ENCODE measurements around the gene SELENON. TPM values are rescaled to one million over a fixed set of nuclear protein-coding genes. Genes with fewer than 3 reads are reported as not detected.

The SELENON gene
- total and polyA plus RNA-seq, 2 experiments from 2014 or later: 111 to 123 TPM

GRCh38 chr1:25820247-25821111 lies 20.5 kb downstream of the SELENON start:
- peak; percentile 51 to 71 for DNase-seq (ENCODE audit: low read depth in 1 of 2, low spot score in 1 of 2)
- TF ChIP-seq CTCF (IDR thresholded peaks at IDR 0.05; ENCODE audit: low read depth, low read length): no peak
- peak overlapping the region; percentile 95 for H3K27ac ChIP-seq

GRCh38 chr1:25821112-25821476 lies 21.1 kb downstream of the SELENON start:
- DNase-seq (ENCODE audit: low read depth in 1 of 2, low spot score in 1 of 2): no peak
- peak overlapping the region; percentile 95 for H3K27ac ChIP-seq
- peaks cover 37% of the 10 kb centered on the region for H3K4me1 ChIP-seq (ENCODE audit: low read depth)
- no peaks in the 10 kb centered on the region for H3K9me3 ChIP-seq (ENCODE audit: low read depth)
- peak overlapping the region; percentile 76 for H3K4me3 ChIP-seq
- H3K36me3 ChIP-seq: no peaks in the 10 kb centered on the region
- no peak for TF ChIP-seq CTCF (IDR thresholded peaks at IDR 0.05; ENCODE audit: low read depth, low read length)
- no peaks in the 10 kb centered on the region for H3K27me3 ChIP-seq

More at GRCh38 chr1:25820247-25821111, 20.5 kb downstream of the SELENON start:
- H3K36me3 ChIP-seq: no peaks in the 10 kb centered on the region
- no peaks in the 10 kb centered on the region for H3K27me3 ChIP-seq
- H3K9me3 ChIP-seq (ENCODE audit: low read depth): no peaks in the 10 kb centered on the region
- peak overlapping the region; percentile 76 for H3K4me3 ChIP-seq
- peaks cover 37% of the 10 kb centered on the region for H3K4me1 ChIP-seq (ENCODE audit: low read depth)

GRCh38 chr1:25821630-25822091 lies 21.7 kb downstream of the SELENON start:
- H3K4me1 ChIP-seq (ENCODE audit: low read depth): peaks cover 37% of the 10 kb centered on the region
- H3K9me3 ChIP-seq (ENCODE audit: low read depth): no peaks in the 10 kb centered on the region
- H3K27me3 ChIP-seq: no peaks in the 10 kb centered on the region
- DNase-seq (ENCODE audit: low read depth in 1 of 2, low spot score in 1 of 2): peak in 1 of 2 donors; percentile 32
- peak overlapping the region; percentile 76 for H3K4me3 ChIP-seq
- peak overlapping the region; percentile 95 for H3K27ac ChIP-seq
- no peak for TF ChIP-seq CTCF (IDR thresholded peaks at IDR 0.05; ENCODE audit: low read depth, low read length)
- peaks cover 3% of the 10 kb centered on the region for H3K36me3 ChIP-seq

- Histone ChIP-seq H3K36me3 (peaks cover 29% of the 10 kb centered on the region), H3K9me3 (ENCODE audit: low read depth) (no peaks in the 10 kb centered on the region), H3K4me1 (ENCODE audit: low read depth) (peaks cover 34% of the 10 kb centered on the region), H3K27me3 (no peaks in the 10 kb centered on the region), H3K27ac (no peak overlapping the region), H3K4me3 (no peak overlapping the region)
- TF ChIP-seq CTCF (IDR thresholded peaks at IDR 0.05; ENCODE audit: low read depth, low read length): no peak
- DNase-seq (ENCODE audit: low read depth in 1 of 2, low spot score in 1 of 2): no peak
Observed at GRCh38 chr1:25825605-25826004, 25.6 kb downstream of the SELENON start.

- Histone ChIP-seq H3K27me3 (no peaks in the 10 kb centered on the region), H3K4me3 (no peak overlapping the region), H3K9me3 (ENCODE audit: low read depth) (no peaks in the 10 kb centered on the region), H3K27ac (no peak overlapping the region), H3K4me1 (ENCODE audit: low read depth) (peaks cover 26% of the 10 kb centered on the region), H3K36me3 (peaks cover 38% of the 10 kb centered on the region)
- DNase-seq (ENCODE audit: low read depth in 1 of 2, low spot score in 1 of 2): no peak
- no peak for TF ChIP-seq CTCF (IDR thresholded peaks at IDR 0.05; ENCODE audit: low read depth, low read length)
Observed at GRCh38 chr1:25826571-25826970, 26.6 kb downstream of the SELENON start.

All from cardiac muscle cell (in vitro differentiated cells and primary cell).